ENCODE measurements around the gene POMP. TPM values are rescaled to one million over a fixed set of nuclear protein-coding genes. Genes with fewer than 3 reads are reported as not detected.

POMP gene
- total RNA-seq, 2 experiments from 2014 or later = 134 TPM

Other genes with a start within 250 kb of the POMP start
- gene FLT1, start 164.0 kb upstream of the POMP start, total RNA-seq = 1 to 10 TPM; 2.5 to 3.3 TPM
- gene SLC46A3, start 59.8 kb downstream of the POMP start, total RNA-seq = 1 to 10 TPM; 2.6 to 3.2 TPM
- not detected for gene MTUS2, start 161.2 kb downstream of the POMP start, total RNA-seq